ENCODE results near the gene CHMP1B. TPM values are rescaled to one million over a fixed set of nuclear protein-coding genes. Genes with fewer than 3 reads are reported as not detected.
"Not testable (repeated sequence)": the region's sequence is repeated elsewhere in the genome, so short reads cannot be mapped to it uniquely, and the experiment has no call there.

The CHMP1B gene
- total and polyA plus RNA-seq, 5 donors: 28.8 to 40.4 (median 34.2) TPM

DNA sequence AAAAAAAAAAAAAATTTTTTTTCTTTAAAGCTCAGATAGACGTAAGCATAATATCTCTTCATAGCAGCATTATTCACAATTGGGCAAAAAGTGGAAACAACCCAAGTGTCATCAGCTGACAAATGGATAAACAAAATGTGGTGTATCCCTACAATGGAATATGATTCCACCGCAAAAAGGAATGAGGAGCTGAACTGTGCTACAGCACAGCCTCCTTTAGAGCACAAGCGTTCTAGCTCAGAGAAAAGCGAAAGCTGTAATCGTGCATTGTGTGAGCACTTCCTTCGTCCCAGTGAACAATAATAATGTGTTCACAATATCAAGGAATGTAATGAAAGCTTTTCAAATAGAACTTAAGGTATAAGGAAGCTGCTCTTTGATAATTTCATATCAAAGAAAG is 11.7 kb upstream of the CHMP1B start:
- H3K27ac ChIP-seq (ENCODE audit: low read length): no peak overlapping the region
- H3K4me3 ChIP-seq (ENCODE audit: low read length): no peak overlapping the region
- no peaks in the 10 kb centered on the region for H3K4me1 ChIP-seq (ENCODE audit: control insufficient read depth, insufficient read depth, low read length)
- no peaks in the 10 kb centered on the region for H3K27me3 ChIP-seq (ENCODE audit: control insufficient read depth, insufficient read depth)
- ATAC-seq (no peak), DNase-seq (no peak)
- 70% methylated on average over 6 of the region's 6 CpGs for WGBS
- H3K9me3 ChIP-seq (ENCODE audit: control insufficient read depth, low read length): no peaks in the 10 kb centered on the region
- intact Hi-C loops (cut with DNase I): no loop called here

DNA sequence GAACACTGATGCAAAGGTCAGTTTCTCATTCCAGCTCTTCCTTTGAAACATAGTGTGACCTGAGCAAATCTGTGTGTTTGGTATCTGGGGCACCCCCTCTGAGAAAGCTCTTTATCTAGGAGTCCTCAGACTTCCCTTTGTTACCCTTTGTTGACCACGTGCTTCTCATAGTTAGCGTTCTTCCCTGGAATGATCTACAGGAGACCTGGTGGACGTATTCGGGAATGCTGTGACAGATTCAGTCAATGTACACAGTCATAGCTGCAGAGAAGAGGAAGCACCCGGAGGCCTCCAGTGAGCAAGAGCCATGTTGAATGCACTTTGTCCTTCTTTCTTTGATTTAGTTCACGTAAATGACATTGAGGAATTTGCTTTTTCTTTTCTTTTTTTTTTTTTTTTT is 10.7 kb upstream of the CHMP1B start:
- intact Hi-C loops (cut with DNase I): no loop called here
- Histone ChIP-seq H3K9me3 (ENCODE audit: control insufficient read depth, low read length) (no peaks in the 10 kb centered on the region), H3K27me3 (ENCODE audit: control insufficient read depth, insufficient read depth) (no peaks in the 10 kb centered on the region), H3K4me1 (ENCODE audit: control insufficient read depth, insufficient read depth, low read length) (no peaks in the 10 kb centered on the region), H3K4me3 (ENCODE audit: low read length) (no peak overlapping the region), H3K27ac (ENCODE audit: low read length) (no peak overlapping the region)
- no peak for DNase-seq
- 38% methylated on average over 6 of the region's 6 CpGs for WGBS
- ATAC-seq: no peak

GRCh38 chr18:11842562-11842961 is 8.7 kb upstream of the CHMP1B start:
- Histone ChIP-seq H3K4me3 (ENCODE audit: low read length) (no peak overlapping the region), H3K27ac (ENCODE audit: low read length) (no peak overlapping the region), H3K4me1 (ENCODE audit: control insufficient read depth, insufficient read depth, low read length) (no peaks in the 10 kb centered on the region), H3K27me3 (ENCODE audit: control insufficient read depth, insufficient read depth) (no peaks in the 10 kb centered on the region), H3K9me3 (ENCODE audit: control insufficient read depth, low read length) (no peaks in the 10 kb centered on the region)
- intact Hi-C loops (cut with DNase I): no loop called here
- ATAC-seq (no peak), DNase-seq (no peak)
- 73% methylated on average over 5 of the region's 5 CpGs for WGBS

DNA sequence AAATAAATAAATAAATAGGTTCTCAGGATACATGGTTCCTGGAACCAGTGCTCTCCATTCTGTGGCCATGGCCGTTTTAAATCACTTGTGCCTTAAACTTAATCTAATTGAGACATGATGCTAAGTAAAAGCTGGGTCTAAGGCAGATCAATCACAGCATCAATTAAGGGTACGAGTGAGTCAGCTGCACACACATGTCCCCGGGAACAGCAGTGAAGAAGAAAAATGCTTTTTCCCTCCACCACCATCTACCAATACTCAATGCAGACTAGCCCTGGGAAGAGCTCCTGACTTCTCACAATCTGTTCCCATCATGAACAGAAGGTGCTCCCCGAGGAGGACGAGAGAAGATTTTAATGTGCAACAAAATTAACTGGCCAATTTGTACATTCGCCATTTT is 6.8 kb upstream of the CHMP1B start:
- DNase-seq: no peak
- intact Hi-C loops (cut with DNase I): no loop called here
- Histone ChIP-seq H3K4me1 (ENCODE audit: control insufficient read depth, insufficient read depth, low read length) (no peaks in the 10 kb centered on the region), H3K4me3 (ENCODE audit: low read length) (no peak overlapping the region), H3K27me3 (ENCODE audit: control insufficient read depth, insufficient read depth) (no peaks in the 10 kb centered on the region), H3K9me3 (ENCODE audit: control insufficient read depth, low read length) (no peaks in the 10 kb centered on the region), H3K27ac (ENCODE audit: low read length) (no peak overlapping the region)
- WGBS: 90% methylated on average over 6 of the region's 6 CpGs
- ATAC-seq: no peak

GRCh38 chr18:11845654-11846053 is 5.6 kb upstream of the CHMP1B start:
- intact Hi-C loops (cut with DNase I): no loop called here
- no peaks in the 10 kb centered on the region for H3K4me1 ChIP-seq (ENCODE audit: control insufficient read depth, insufficient read depth, low read length)
- H3K9me3 ChIP-seq (ENCODE audit: control insufficient read depth, low read length): no peaks in the 10 kb centered on the region
- no peak overlapping the region for H3K27ac ChIP-seq (ENCODE audit: low read length)
- WGBS: 86% methylated on average over 4 of the region's 4 CpGs
- ATAC-seq (no peak), DNase-seq (no peak)
- no peaks in the 10 kb centered on the region for H3K27me3 ChIP-seq (ENCODE audit: control insufficient read depth, insufficient read depth)
- no peak overlapping the region for H3K4me3 ChIP-seq (ENCODE audit: low read length)

- DNase-seq (no peak), ATAC-seq (no peak)
- WGBS: 86% methylated on average over 4 of the region's 4 CpGs
- Histone ChIP-seq H3K4me1 (ENCODE audit: control insufficient read depth, insufficient read depth, low read length) (no peaks in the 10 kb centered on the region), H3K27ac (ENCODE audit: low read length) (no peak overlapping the region), H3K27me3 (ENCODE audit: control insufficient read depth, insufficient read depth) (no peaks in the 10 kb centered on the region), H3K4me3 (ENCODE audit: low read length) (no peak overlapping the region), H3K9me3 (ENCODE audit: control insufficient read depth, low read length) (no peaks in the 10 kb centered on the region)
- intact Hi-C loops (cut with DNase I): no loop called here
Observed at GRCh38 chr18:11847811-11848210, 3.4 kb upstream of the CHMP1B start.

DNA sequence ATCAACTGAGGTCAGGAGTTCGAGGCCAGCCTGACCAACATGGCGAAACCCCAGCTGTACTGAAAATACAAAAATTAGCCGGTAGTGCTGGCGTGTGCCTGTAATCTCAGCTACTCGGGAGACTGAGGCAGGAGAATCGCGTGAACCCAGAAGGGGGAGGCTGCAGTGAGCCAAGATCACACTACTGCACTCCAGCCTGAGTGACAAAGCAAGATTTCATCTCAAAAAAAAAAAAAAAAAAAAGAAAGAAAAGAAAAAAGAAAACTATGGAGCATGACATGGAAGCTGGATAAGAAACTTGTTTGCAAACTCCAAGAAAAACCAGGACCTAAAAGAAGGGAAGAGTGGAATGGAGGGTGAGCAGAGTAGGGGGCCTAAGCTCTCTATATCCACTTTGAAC is 1.9 kb upstream of the CHMP1B start:
- H3K27ac ChIP-seq (ENCODE audit: low read length): no peak overlapping the region

GRCh38 chr18:11849841-11850634 is 1.2 kb upstream of the CHMP1B start:
- peak; percentile 66 to 74 for ATAC-seq
- 5% methylated on average over 17 of the region's 17 CpGs for WGBS
- intact Hi-C loops (cut with DNase I): no loop called here

More for the DNA sequence above, 1.9 kb upstream of the CHMP1B start:
- DNase-seq (no peak), ATAC-seq (no peak)
- Histone ChIP-seq H3K9me3 (ENCODE audit: control insufficient read depth, low read length) (no peaks in the 10 kb centered on the region), H3K4me3 (ENCODE audit: low read length) (no peak overlapping the region), H3K27me3 (ENCODE audit: control insufficient read depth, insufficient read depth) (no peaks in the 10 kb centered on the region), H3K4me1 (ENCODE audit: control insufficient read depth, insufficient read depth, low read length) (no peaks in the 10 kb centered on the region)
- WGBS: 83% methylated on average over 7 of the region's 7 CpGs
- intact Hi-C loops (cut with DNase I): no loop called here

GRCh38 chr18:11850821-11851145 is 430 bp upstream of the CHMP1B start:
- Histone ChIP-seq H3K9me3 (ENCODE audit: control insufficient read depth, low read length) (no peaks in the 10 kb centered on the region), H3K4me1 (ENCODE audit: control insufficient read depth, insufficient read depth, low read length) (no peaks in the 10 kb centered on the region), H3K4me3 (ENCODE audit: low read length) (peak overlapping the region; percentile 91), H3K27ac (ENCODE audit: low read length) (peak overlapping the region; percentile 97), H3K27me3 (ENCODE audit: control insufficient read depth, insufficient read depth) (no peaks in the 10 kb centered on the region)
- under 1% methylated on average over 10 of the region's 10 CpGs for WGBS
- ATAC-seq: peak; percentile 73 to 75
- DNase-seq: peak in 1 of 3 donors; percentile 59
- intact Hi-C loops (cut with DNase I): no loop called here

More at GRCh38 chr18:11849841-11850634, 1.2 kb upstream of the CHMP1B start:
- Histone ChIP-seq H3K4me3 (ENCODE audit: low read length) (peak overlapping the region; percentile 91), H3K27me3 (ENCODE audit: control insufficient read depth, insufficient read depth) (no peaks in the 10 kb centered on the region), H3K9me3 (ENCODE audit: control insufficient read depth, low read length) (no peaks in the 10 kb centered on the region), H3K4me1 (ENCODE audit: control insufficient read depth, insufficient read depth, low read length) (no peaks in the 10 kb centered on the region), H3K27ac (ENCODE audit: low read length) (peak overlapping the region; percentile 86)
- peak; percentile 79 to 86 (median 83) for DNase-seq

GRCh38 chr18:11851806-11852337 is 659 bp downstream of the CHMP1B start:
- Histone ChIP-seq H3K27ac (ENCODE audit: low read length) (peak overlapping the region; percentile 93), H3K4me3 (ENCODE audit: low read length) (peak overlapping the region; percentile 91), H3K27me3 (ENCODE audit: control insufficient read depth, insufficient read depth) (no peaks in the 10 kb centered on the region), H3K4me1 (ENCODE audit: control insufficient read depth, insufficient read depth, low read length) (no peaks in the 10 kb centered on the region), H3K9me3 (ENCODE audit: control insufficient read depth, low read length) (no peaks in the 10 kb centered on the region)
- DNase-seq (peak in 2 of 3 donors; percentile 53 to 69), ATAC-seq (peak; percentile 2 to 18)
- WGBS: under 1% methylated on average over 23 of the region's 23 CpGs
- intact Hi-C loops (cut with DNase I): no loop called here

GRCh38 chr18:11854554-11854953 is 3.3 kb downstream of the CHMP1B start:
- not testable (repeated sequence) for H3K4me3 ChIP-seq (ENCODE audit: low read length)

More at GRCh38 chr18:11854554-11854953, 3.3 kb downstream of the CHMP1B start:
- ATAC-seq; H3K27ac ChIP-seq (ENCODE audit: low read length); H3K9me3 ChIP-seq (ENCODE audit: control insufficient read depth, low read length); intact Hi-C loops (cut with DNase I); H3K4me1 ChIP-seq (ENCODE audit: control insufficient read depth, insufficient read depth, low read length); H3K27me3 ChIP-seq (ENCODE audit: control insufficient read depth, insufficient read depth); DNase-seq: not testable (repeated sequence)
- WGBS: 89% methylated on average over 6 of the region's 6 CpGs

Data from right cardiac atrium (tissue), 5 donors.